HG03175 (cell line): ENCODE results near the gene SPC25.

Source experiments
- ATAC-seq: cut with Tn5 transposase; IDR thresholded peaks from one replicate; pipeline ENCODE4 v1.9.1; 2021; ENCODE audit warnings: mild to moderate bottlenecking, moderate library complexity; ENCODE audit not compliant: unreplicated experiment

SPC25 gene

GRCh38 chr2:168849610-168850009 lies 40.6 kb downstream of the SPC25 start:
- ATAC-seq: no peak

- no peak for ATAC-seq
Observed at GRCh38 chr2:168848225-168848624, 42.0 kb downstream of the SPC25 start.

DNA sequence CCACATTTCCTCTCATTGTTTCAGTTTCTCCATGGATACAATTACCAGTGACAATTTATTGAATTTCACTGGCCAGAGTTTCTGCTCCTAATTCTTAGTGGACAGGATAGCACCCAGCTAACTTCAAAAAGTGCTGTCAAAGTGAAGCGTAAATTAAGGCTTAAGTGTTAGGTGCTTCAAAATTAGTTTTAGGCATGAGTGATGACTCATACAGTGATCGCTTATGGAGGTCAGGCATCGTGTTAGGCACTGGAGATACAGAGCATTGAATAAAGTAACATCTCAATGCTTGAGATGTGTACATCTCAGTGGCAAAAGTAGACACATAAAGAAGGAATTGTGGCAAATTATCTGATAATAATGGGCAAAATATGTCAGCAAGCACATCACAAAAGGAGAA lies 47.0 kb downstream of the SPC25 start:
- no peak for ATAC-seq

DNA sequence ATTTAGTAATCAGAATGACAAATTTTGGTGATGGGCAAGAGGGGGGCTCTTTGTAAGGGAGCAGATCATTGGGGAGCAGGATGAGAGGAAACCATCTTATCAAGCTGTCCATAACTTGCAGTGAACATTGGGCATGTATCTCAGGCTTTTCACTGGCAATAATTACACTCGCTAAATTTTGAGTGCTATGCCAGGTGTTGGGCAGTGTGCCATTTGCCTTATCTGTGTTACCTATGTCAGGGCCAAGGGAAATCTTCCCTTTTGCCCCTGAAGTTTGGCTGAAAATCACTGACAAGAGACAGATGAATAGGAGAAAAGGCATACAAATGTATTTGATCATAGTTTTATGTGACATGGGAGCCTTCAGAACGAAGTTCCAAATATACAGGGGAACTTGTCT lies 48.8 kb downstream of the SPC25 start:
- no peak for ATAC-seq

GRCh38 chr2:168835969-168836368 lies 54.3 kb downstream of the SPC25 start:
- ATAC-seq: no peak

GRCh38 chr2:168831662-168832061 lies 58.6 kb downstream of the SPC25 start:
- no peak for ATAC-seq

DNA sequence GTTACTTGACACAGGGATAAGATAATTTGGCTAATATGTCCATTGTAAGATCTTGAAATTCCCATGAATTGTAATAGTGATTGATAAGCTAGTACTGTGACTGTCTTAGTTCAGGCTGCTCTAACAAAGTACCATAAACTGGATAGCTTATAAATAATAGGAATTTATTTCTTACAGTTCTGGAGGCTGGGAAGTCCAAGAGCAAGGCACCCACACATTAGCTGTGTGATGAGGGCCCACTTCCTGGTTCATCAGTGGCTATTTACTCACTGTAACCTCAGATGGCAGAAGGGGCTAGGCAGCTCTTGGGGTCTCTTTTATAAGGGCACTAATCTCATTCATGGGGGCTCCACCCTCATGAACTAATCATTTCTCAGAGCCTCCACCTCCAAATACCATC lies 59.3 kb downstream of the SPC25 start:
- no peak for ATAC-seq

DNA sequence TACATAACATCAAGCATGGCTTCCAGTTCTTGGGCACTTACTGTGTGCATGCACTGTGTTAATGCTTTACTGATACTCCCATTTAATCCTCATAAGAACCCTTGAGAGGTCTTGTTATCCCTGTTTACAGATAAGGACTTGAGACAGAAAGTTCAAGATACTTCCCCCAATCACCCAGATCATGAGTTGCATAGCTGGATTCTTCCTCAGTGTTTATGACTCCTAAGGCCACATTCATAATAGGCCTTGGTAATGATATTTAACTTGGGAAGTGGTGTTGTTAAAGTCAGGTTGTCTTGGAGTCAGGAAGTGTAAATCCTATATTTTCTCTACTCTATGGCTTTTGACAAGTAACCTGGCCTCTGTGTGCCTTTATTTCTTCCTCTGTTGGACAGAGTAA lies 65.1 kb downstream of the SPC25 start:
- no peak for ATAC-seq

DNA sequence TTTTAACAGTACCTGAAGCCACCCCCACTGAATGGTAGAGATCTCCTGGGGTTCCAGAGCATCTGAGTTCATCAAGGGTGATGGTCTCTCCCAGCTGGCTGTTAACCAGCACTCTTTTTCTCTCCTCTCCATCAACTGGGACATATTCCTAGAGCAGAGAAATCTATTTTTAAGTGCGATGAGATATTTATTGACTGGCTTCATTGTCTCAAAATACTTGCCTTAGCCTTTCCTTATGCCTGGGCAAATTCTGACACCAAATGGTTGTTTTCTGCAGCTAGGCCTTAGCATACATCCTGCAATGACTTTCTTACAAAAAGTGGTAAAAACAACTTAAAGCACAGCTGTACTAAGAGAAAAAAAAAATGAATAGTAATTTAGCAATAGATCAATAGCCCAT lies 68.2 kb downstream of the SPC25 start:
- ATAC-seq: no peak

- ATAC-seq: no peak
Observed at GRCh38 chr2:168821577-168821976, 68.7 kb downstream of the SPC25 start.
